ENCODE measurements around the gene TXNRD1.
"Not testable (repeated sequence)": the region's sequence is repeated elsewhere in the genome, so short reads cannot be mapped to it uniquely, and the experiment has no call there.

Gene TXNRD1

GRCh38 chr12:104237930-104238329 is 22.4 kb downstream of the TXNRD1 start:
- no peak for DNase-seq (ENCODE audit: low read depth in 2 of 2)

- DNase-seq (ENCODE audit: low read depth in 2 of 2) = no peak
Measured at GRCh38 chr12:104242546-104243206, 27.1 kb downstream of the TXNRD1 start.

- no peak for DNase-seq (ENCODE audit: low read depth in 2 of 2)
Measured at GRCh38 chr12:104243551-104243950, 28.0 kb downstream of the TXNRD1 start.

GRCh38 chr12:104243971-104244370 is 28.4 kb downstream of the TXNRD1 start:
- no peak for DNase-seq (ENCODE audit: low read depth in 2 of 2)

GRCh38 chr12:104247698-104248097 is 32.1 kb downstream of the TXNRD1 start:
- no peak for DNase-seq (ENCODE audit: low read depth in 2 of 2)

- no peak for DNase-seq (ENCODE audit: low read depth in 2 of 2)
Measured at GRCh38 chr12:104248444-104248843, 32.9 kb downstream of the TXNRD1 start.

GRCh38 chr12:104249017-104249416 is 33.4 kb downstream of the TXNRD1 start:
- DNase-seq (ENCODE audit: low read depth in 2 of 2) = no peak

GRCh38 chr12:104249898-104250297 is 34.3 kb downstream of the TXNRD1 start:
- no peak for DNase-seq (ENCODE audit: low read depth in 2 of 2)

- DNase-seq (ENCODE audit: low read depth in 2 of 2) = no peak
Measured at GRCh38 chr12:104250366-104251125, 35.0 kb downstream of the TXNRD1 start.

GRCh38 chr12:104257913-104258472 is 42.4 kb downstream of the TXNRD1 start:
- DNase-seq (ENCODE audit: low read depth in 2 of 2) = no peak

GRCh38 chr12:104258476-104259067 is 43.0 kb downstream of the TXNRD1 start:
- no peak for DNase-seq (ENCODE audit: low read depth in 2 of 2)

- no peak for DNase-seq (ENCODE audit: low read depth in 2 of 2)
Measured at GRCh38 chr12:104263026-104263425, 47.4 kb downstream of the TXNRD1 start.

- DNase-seq (ENCODE audit: low read depth in 2 of 2) = no peak
Measured at GRCh38 chr12:104263580-104264358, 48.2 kb downstream of the TXNRD1 start.

GRCh38 chr12:104265436-104265835 is 49.9 kb downstream of the TXNRD1 start:
- DNase-seq (ENCODE audit: low read depth in 2 of 2) = not testable (repeated sequence)

GRCh38 chr12:104272938-104273337 is 57.4 kb downstream of the TXNRD1 start:
- DNase-seq (ENCODE audit: low read depth in 2 of 2) = no peak

- no peak for DNase-seq (ENCODE audit: low read depth in 2 of 2)
Measured at GRCh38 chr12:104273503-104273902, 57.9 kb downstream of the TXNRD1 start.

- DNase-seq (ENCODE audit: low read depth in 2 of 2) = no peak
Measured at GRCh38 chr12:104274811-104275210, 59.2 kb downstream of the TXNRD1 start.

- no peak for DNase-seq (ENCODE audit: low read depth in 2 of 2)
Measured at GRCh38 chr12:104275689-104276088, 60.1 kb downstream of the TXNRD1 start.

- no peak for DNase-seq (ENCODE audit: low read depth in 2 of 2)
Measured at GRCh38 chr12:104276273-104277131, 60.9 kb downstream of the TXNRD1 start.

GRCh38 chr12:104279164-104279563 is 63.6 kb downstream of the TXNRD1 start:
- DNase-seq (ENCODE audit: low read depth in 2 of 2) = no peak

- no peak for DNase-seq (ENCODE audit: low read depth in 2 of 2)
Measured at GRCh38 chr12:104280111-104280510, 64.5 kb downstream of the TXNRD1 start.

All from activated CD4-positive, alpha-beta T cell treated with anti-CD3 and anti-CD28 coated beads for 24 hours (primary cell).